GM19351 (cell line): ENCODE data around the gene SYNE2.

Experiments used
- ATAC-seq: cut with Tn5 transposase; IDR thresholded peaks from one replicate; pipeline ENCODE4 v1.9.1; 2021; ENCODE audit warnings: mild to moderate bottlenecking, moderate library complexity; ENCODE audit not compliant: unreplicated experiment

The SYNE2 gene

DNA sequence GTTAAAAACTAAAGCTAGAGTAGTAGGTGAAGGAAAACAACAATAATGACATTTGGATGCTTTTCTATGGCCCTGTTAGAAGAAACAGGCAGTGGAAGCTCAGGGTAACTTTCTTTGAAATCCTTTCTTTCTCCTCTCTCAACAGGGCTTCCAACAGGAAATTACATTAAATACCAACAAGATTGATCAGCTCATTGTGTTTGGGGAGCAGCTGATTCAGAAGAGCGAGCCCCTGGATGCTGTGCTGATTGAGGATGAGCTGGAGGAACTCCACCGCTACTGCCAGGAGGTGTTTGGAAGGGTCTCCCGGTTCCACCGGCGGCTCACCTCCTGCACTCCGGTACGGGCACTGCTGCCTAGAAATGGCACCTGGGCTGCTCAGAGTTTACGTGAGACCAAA lies 359.9 kb downstream of the SYNE2 start:
- ATAC-seq: no peak

GRCh38 chr14:64213086-64213485 lies 360.3 kb downstream of the SYNE2 start:
- ATAC-seq: no peak

DNA sequence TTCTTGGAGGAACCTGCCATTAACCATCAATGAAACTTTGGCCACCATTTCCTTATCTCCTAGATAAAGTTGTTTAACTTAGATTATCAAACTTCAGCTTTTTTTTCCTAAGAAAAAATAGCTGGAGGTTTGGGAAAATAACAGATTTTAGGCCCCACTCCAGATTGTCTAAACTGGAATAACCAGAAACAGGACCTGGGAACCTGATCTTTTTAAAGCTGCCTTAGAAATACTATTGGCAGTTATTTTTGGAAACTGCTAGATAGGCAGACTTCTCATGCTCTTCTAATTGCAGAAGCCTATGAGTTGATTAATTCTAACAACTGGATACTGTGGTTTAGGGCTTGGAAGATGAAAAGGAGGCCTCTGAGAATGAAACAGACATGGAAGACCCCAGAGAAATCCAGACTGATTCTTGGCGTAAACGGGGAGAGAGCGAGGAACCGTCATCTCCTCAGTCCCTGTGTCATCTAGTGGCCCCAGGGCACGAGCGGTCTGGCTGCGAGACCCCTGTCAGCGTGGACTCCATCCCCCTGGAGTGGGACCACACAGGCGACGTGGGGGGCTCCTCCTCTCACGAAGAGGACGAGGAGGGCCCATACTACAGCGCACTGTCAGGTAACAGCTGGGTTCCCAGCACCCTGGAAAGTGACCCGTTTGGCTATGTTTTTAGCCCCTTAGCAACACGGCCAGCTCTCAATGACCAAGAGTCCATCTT lies 361.2 kb downstream of the SYNE2 start:
- no peak for ATAC-seq

DNA sequence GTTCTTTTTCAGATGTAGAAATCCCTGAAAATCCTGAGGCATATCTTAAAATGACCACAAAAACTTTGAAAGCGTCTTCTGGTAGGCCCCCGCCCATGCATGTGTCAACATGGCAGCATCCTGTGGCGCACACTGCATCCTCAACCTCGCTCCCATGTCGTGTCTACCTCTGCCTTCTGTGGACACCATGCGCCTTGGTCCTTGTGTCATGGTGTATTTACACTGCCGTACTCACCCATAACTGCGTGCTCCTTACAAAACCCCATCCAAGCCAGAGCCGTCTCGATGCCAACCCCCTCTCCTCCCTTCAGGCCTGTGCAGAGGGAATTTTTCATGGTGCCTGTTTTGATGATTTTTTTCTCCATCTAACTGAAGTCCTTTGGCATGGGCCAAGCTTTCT lies 362.5 kb downstream of the SYNE2 start:
- ATAC-seq: no peak

- no peak for ATAC-seq
Measured at GRCh38 chr14:64215978-64216377, 363.2 kb downstream of the SYNE2 start.

- no peak for ATAC-seq
Measured at GRCh38 chr14:64217308-64217707, 364.5 kb downstream of the SYNE2 start.

- no peak for ATAC-seq
Measured at GRCh38 chr14:64217834-64218233, 365.0 kb downstream of the SYNE2 start.

- ATAC-seq: no peak
Measured at GRCh38 chr14:64218344-64219240, 365.8 kb downstream of the SYNE2 start.

GRCh38 chr14:64220056-64220455 lies 367.3 kb downstream of the SYNE2 start:
- no peak for ATAC-seq

DNA sequence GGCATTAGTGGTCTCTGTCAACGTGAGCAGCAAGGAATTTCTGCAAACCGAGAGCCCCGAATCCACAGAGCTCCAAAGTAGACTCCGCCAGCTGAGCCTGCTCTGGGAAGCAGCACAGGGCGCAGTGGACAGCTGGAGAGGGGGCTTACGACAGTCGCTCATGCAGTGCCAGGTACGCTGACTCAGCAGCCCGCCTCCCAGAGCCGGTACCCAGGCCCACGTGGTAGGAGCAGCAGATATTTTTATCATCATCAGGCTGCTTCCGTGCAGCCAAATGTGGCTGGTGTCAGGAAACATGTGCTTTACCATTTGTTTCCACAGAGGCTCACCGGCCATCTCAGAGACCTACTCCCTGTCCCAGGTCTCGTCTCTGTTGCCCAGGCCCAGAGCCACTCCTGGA lies 367.7 kb downstream of the SYNE2 start:
- no peak for ATAC-seq

DNA sequence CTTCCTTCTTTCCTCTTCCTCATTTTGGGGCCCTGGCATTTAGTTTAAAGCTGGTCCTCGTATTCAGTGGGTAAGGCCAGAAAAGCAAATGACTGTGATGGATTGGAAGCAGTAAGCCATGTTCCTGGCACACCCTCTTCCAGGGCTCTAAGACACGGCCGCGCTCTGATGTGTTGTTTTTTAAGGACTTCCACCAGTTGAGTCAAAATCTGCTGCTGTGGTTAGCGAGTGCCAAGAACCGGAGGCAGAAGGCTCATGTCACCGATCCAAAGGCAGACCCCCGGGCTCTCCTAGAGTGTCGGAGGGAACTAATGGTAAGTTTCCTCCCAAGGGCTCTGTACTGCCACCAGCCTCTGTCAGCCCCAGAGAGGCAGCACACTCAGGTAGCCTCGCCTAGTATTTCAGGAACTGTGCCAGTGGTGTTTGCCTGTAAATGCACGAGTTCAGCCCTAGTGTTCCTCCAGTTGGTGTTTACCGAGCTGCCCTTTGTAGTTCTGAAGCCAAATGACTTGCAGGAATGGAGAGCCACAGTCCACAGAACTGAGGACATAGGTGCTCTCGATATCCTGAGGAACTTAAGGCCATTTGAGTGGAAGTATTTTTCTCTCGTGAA lies 368.7 kb downstream of the SYNE2 start:
- no peak for ATAC-seq

- ATAC-seq: no peak
Measured at GRCh38 chr14:64225151-64225757, 372.4 kb downstream of the SYNE2 start.

GRCh38 chr14:64227856-64228255 lies 375.1 kb downstream of the SYNE2 start:
- no peak for ATAC-seq

GRCh38 chr14:64229489-64229888 lies 376.7 kb downstream of the SYNE2 start:
- ATAC-seq: no peak

- ATAC-seq: peak; percentile 43
Measured at GRCh38 chr14:64232095-64232838, 379.5 kb downstream of the SYNE2 start.

DNA sequence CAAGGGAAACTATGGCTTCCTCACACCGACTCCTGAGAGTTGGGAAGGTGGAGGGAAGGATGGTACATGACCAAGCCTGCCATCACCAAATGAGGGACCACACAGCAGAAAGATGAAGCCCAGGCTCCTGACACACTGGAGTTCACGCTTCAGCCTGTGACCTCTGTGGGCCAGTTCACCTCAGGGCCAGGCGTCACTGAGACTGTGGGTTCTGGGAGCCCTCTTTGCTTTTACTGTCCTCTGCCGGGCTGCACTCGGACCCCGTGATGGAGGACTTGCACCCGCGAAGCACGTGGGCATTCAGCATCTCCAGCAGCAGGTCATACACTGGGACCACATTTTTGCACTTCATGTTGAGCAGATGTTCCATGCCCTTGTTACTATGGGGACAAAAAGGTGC lies 380.1 kb downstream of the SYNE2 start:
- no peak for ATAC-seq

GRCh38 chr14:64233531-64234190 lies 380.9 kb downstream of the SYNE2 start:
- no peak for ATAC-seq

DNA sequence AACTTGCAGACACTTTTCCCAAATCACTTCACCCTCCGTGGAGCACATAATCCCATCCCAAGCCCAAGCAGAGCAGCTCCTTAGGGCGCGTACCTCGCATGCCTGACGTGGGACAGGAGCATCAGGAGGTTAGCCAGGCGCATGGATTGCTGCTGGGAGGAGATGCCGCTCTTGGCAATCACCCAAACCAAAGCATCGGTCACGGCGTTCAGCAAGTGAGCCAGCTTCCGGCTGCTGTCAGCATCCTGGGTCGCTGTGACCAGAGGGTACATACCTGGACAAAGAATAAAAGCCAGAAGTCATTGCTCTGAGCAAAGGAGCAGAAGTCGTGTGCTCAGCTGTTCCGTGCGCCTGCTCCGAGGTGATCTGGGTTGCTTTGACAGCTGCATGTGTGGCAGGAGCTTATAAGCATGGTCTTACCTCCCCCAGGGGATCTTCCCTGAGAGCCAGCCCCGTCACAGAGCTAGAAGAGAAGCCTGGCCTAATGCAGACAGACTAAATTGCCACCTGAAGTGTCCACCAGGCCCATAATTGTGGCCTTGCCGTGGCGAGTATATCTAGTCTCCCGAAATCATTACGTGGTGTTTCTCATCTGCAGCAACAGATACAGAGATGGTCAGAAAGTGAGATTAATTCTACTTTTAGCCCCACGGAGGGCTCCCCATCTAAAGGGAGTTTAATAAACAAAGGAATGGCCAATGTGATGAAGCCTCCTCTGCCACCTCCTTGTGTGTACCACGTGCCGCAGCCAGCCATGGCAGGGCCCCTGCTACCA lies 382.3 kb downstream of the SYNE2 start:
- ATAC-seq: peak; percentile 9
